ENCODE results near the gene TAS1R2.
"Not testable (repeated sequence)": the region's sequence is repeated elsewhere in the genome, so short reads cannot be mapped to it uniquely, and the experiment has no call there.

Gene TAS1R2

DNA sequence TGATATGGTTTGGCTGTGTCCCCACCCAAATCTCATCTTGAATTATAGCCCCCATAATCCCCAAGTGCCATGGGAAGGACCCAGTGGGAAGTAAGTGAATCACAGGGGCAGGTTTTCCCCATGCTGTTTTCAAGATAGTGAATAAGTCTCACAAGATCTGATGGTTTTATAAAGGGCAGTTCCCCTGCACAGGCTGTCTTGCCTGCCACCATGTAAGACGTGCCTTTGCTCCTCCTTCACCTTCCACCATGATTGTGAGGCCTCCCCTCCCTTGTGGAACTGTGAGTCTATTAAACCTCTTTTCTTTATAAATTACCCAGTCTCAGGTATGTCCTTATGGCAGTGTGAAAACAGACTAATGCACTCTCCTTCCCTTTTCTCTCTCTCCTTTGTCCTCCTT, 27.1 kb downstream of the TAS1R2 start:
- not testable (repeated sequence) for DNase-seq (ENCODE audit: low read depth); H3K4me3 ChIP-seq (ENCODE audit: low read depth, low read length)

DNA sequence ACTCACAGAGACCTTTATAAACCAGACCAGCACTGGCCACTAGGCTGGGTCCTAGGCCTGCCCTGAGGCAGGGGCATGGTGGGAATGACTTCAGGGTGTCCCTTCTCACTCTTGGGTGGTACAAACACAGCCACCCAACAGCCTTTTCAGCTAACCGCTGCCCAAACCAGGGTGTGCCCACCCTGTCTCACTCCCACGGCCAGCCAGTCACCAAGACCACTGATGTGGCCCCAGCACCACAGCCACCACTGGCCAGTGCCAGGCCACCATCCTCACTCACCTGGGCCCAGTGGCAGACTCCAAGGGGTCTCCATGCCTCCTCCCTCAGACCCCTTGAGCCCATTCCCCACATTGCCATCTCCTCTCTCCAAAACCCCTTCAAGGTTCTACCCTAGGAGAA, 27.8 kb downstream of the TAS1R2 start:
- no peak overlapping the region for H3K4me3 ChIP-seq (ENCODE audit: low read depth, low read length)
- no peak for DNase-seq (ENCODE audit: low read depth)

DNA sequence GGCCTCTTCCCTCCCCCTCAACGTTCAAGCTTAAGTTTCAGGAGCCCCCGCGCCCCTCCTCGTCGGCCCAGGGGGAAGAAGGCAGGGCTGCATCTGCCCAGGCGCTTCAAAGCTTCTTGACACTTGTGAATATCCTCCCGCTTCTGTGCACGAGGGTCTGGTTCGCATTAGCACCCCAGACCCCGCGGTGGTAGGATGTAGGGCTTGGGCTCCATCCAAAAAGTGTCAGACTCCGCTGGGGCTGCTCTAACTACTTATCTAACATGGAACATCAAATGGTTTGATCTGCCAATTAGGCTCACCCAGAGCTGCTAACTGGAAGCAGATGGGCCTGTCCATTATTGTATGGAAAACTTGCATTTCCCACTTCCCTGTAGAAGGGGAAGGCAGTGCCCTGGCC, 28.9 kb downstream of the TAS1R2 start:
- DNase-seq (ENCODE audit: low read depth), result no peak
- no peak overlapping the region for H3K4me3 ChIP-seq (ENCODE audit: low read depth, low read length)

DNA sequence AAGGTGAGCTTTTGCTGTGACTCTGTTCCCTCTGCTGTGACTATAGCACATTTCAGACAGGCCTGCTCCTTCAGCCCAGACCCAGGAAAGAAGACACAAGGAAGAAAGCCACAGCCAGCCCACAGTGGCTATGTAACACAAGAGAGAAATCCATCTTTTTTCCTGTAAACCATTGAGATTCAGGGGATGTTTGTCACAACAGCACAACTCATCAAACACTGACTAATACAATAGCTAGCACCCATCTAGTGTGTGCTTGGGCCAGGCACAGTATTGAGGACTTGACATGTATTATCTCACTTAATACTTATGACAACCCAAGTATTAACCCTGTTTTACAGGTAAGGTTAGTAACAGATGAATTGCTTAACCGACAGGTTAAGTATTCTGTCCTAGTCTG, 29.8 kb downstream of the TAS1R2 start:
- no peak overlapping the region for H3K4me3 ChIP-seq (ENCODE audit: low read depth, low read length)
- DNase-seq (ENCODE audit: low read depth), result no peak

DNA sequence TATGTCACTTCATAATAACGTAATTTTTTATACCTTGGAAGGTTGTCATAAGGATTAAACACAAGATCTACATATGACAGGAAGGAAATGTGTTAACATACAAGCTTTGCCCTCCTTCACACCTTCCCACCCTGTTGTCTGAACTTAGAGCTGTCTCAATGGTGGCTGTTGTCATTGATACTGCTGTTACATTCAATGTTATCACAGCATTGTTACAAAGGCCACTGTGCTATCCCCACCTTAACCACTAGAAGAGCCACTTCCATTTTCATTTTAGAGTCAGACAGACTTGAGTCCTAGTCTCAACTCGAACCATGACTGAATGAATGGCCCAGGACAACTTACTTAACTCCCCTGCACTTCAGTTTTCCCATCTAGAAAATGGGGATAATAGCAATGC, 31.2 kb downstream of the TAS1R2 start:
- DNase-seq (ENCODE audit: low read depth), result no peak
- no peak overlapping the region for H3K4me3 ChIP-seq (ENCODE audit: low read depth, low read length)

DNA sequence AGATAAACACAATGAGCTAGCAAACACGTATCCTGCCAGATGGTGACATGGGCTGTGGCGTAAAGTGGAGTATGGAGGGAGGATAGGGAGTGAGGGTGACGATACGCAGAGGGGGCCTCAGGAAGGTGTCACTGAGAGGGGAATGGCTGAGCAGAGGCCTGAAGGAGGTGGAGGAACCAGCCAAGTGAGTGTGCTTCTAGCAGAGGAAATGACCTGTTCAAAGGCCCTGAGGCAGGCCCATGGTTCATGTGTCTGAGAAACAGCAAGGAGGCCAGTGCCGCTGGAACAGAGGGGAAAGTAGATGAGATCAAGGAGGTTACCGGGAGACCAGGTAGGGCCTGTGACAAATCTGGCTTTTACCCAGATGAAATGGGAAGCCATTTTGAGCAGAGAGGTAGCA, 36.0 kb downstream of the TAS1R2 start:
- no peak for DNase-seq (ENCODE audit: low read depth)
- H3K4me3 ChIP-seq (ENCODE audit: low read depth, low read length), result no peak overlapping the region

DNA sequence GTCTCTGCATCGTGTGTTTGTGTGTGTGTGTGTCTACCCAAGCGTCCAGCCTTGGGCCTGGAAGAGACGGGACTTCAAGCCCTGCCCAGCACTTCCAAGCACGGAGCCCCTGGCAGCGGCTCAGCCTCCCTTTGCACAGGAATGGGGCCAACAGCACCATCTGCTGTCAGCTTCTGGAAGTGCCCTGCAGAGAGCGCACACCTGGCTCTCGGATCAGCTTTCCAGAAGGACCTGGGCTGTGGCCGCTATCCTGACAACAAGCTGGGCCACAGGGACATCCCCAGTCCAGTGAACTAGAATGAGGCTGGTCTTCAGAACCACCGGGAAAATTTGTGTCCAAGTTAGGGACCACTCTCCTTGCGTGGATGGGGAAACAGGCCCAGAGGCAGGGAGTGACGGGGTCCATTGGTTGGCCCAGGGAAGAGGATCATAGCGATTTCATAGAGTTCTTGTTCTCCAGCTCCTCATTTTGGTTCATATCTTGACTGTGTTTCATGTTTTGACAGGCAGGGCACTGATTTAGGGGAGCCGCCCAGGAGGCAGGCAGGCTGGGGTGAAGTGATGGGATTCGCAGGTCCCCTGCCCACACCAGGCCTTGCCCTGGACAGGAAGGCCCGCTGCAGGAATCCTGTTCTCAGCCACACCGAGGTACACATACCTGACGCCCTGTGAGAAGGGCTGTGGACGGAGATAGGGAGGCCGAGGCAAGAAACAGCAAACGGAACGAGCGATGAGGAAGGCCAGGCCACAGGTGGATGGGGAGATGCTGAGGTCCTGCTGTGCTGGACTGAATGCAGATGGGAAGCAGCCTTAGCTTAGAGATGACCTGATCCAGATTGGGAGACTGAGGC, 38.4 kb downstream of the TAS1R2 start:
- peak; percentile 12 for DNase-seq (ENCODE audit: low read depth)
- H3K4me3 ChIP-seq (ENCODE audit: low read depth, low read length), result no peak overlapping the region

DNA sequence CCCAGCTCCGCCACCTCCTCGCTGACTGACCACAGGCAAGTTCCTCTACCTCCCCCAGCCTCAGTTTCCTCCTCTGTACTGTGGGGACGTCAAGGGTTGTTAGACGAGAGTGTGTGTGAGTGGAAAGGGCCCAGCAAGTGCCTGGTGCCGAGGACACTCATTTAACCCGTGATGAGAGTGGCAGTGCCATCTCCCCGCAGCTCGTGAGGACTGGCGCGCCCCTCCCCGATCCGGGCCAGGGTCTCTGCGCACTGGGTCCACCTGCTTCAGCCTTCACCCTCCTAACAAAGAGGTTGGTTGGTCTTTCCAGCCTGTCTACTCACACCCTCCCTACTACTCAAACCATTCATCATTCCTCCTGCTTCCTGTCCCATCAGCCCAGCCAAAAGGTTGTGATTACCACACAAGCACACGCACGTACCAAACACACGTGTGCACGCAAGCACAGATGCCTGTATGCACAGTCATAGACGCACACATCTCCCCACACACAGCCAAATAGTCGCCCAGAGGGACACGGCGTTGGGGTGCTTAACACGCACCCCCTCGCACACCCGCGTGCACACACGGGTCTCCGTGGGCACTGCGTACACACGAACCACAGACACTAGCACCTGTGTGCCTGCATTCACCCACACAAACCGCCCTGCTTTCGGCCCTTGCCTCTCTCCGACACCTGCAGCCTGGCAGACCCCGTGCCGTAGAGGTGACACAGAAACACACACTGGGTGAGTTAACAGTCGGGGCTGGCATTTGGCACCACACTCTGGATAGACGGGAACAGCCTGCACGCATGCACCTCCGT, 39.3 kb downstream of the TAS1R2 start:
- H3K4me3 ChIP-seq (ENCODE audit: low read depth, low read length), result no peak overlapping the region
- no peak for DNase-seq (ENCODE audit: low read depth)

DNA sequence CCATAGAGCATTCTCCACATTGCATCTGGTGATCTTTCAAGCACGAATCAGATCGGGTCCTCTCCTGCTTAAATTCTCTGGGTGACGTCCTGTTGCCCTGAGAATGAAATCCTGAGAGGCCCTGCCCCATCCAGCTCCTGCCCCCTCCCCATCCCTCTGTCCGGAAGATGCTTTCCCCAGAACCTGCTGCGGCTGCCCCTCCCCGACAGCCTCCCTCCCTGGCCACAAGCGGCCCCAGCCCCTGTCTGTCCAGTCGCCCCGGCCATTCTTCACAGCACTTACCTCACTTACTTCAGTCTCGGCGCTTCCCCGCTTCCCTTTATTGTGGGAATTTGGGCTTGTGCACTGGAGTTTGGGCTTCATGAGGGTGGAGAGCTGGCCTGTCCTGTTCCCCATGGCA, 40.3 kb downstream of the TAS1R2 start:
- no peak overlapping the region for H3K4me3 ChIP-seq (ENCODE audit: low read depth, low read length)
- no peak for DNase-seq (ENCODE audit: low read depth)

DNA sequence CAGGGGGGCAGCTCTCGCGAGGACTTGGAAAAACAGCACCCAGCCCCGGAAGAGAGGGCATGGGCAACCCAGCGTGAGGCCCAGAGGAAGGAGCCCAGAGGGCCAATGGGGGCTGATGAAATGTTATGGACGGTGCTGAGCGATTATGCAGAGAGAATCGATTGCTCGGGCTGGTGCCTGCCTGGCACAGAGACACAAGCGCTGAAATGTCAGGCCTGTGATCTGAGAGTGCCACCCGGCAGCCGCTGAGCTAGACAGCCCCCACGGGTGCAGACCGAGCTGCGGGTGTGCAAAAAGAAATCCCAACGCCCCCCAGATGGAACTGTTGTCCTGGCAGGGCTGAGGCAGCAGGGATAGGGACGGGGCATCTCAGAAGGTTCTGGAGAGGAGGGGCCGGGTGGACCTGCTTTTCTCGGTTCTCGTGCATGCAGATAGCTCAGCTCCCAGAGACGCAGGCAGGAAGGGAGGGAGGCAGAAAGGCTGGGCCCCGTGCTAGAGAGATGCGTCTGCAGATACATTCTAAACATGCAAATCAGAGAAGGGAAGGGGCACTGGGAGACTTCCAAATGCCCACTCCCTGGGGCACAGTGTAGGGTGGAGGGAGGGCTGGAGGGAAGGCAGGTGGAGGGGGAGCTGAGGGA, 41.5 kb downstream of the TAS1R2 start:
- H3K4me3 ChIP-seq (ENCODE audit: low read depth, low read length), result no peak overlapping the region
- no peak for DNase-seq (ENCODE audit: low read depth)

DNA sequence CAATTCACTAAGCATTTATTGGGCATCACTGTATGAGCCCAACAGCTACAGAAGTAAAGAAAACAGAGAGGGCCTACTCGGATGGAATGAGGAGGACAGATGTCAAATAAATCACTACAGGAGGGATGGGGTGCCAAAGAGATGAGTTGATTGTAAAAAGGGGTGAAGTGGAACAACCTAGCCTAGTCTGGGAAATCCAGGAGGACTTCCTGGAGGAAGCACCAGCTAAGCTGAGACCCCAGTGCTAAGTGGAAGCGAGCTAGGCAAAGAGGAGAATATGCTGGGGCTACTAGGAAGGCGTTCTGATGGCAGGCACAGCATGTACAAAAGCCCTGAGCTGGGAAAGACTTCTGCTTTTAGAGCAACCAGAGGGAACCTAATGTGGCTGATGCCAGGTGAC, 42.1 kb downstream of the TAS1R2 start:
- no peak for DNase-seq (ENCODE audit: low read depth)
- no peak overlapping the region for H3K4me3 ChIP-seq (ENCODE audit: low read depth, low read length)

DNA sequence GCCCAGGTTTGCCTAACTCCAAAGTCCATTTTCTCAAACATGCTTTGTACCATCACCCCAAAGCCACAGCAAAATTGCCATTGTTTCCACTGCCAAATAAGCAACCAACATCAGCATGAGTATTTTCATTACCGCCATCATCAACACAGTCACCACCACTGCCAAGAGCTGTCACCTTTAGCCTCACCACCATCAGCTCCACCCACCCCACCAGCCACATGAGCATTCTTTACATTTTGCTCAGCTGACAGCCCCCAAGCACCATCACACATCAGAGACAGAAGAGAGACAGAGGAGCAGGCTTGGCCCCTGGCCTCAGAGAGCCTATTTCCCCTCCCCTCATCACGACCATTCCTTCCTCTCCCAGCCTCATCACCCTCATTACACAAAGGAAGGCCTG, 42.7 kb downstream of the TAS1R2 start:
- DNase-seq (ENCODE audit: low read depth), result no peak
- H3K4me3 ChIP-seq (ENCODE audit: low read depth, low read length), result no peak overlapping the region

DNA sequence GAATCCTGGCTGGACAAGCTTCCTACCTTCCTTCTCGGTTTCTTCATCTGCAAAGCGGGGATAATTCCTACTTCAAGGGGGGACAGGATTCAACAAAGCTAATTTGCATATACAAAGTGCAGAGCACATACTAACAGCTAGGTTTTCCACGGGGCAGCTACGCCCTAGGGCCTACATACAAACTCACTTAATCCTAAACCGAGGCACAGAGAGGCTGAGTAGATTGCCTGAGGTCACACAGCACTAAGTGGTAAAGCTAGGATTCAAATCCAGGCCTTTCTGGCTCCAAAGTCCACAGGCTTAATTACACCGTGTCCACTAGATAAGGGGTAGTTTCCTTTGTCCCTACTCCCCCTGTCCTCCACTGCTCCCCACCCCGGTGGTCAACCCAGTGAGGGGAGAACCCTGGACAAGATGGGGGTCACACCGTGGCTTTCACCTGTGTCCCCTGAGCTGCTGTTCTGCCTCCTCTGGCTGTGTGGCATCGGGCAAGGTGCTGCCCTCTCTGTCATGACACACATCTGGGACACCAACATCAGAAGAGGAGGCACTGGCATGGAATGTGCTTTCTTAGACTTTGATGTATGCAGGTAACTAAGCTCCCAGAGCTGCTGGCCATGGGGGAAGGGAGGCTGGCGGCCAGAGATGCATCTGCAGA, 44.5 kb downstream of the TAS1R2 start:
- no peak overlapping the region for H3K4me3 ChIP-seq (ENCODE audit: low read depth, low read length)
- DNase-seq (ENCODE audit: low read depth), result no peak

DNA sequence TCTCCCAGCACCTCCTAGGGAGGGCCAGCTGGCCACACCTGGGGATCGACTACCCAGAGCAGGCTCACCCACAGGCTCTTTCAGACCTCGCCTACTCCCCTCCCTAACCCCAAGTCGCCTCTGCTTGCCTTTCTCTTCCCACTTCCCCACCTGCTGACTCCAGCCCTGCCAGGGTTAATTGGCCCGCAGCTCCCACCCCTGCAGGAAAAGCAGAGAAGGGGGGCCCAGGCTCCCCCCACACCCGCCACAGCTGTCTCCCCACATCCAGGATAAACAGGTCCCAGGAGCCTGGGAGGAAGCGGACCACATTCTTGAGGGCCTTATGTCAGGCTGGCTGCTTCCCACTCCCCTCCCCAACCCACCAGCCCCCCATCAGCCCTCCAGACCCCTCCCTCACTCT, 45.0 kb downstream of the TAS1R2 start:
- peak; percentile 20 for DNase-seq (ENCODE audit: low read depth)
- no peak overlapping the region for H3K4me3 ChIP-seq (ENCODE audit: low read depth, low read length)

DNA sequence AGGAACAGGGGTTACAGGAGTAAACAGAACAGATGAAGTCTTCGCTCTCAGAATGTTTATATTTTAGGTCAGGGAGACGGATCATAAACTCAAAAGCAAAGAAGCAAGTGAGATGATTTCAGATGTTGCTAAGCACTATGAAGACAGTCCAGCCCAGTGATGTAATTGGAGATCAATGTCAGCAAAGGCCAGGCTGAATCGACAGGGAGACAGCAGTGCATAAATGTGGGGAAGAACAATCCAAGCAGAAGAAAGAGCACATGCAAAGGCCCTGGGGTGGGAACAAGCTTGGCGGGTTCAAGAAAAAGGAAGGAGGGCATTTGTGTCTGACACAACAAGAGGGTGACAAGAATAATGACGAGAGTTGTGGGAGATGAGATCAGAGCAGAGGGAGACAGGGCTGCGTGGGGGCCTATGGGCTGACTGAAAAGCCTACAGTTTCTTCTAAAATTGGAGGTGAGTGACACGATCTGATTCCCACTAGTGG, 47.0 kb downstream of the TAS1R2 start:
- no peak for DNase-seq (ENCODE audit: low read depth)
- H3K4me3 ChIP-seq (ENCODE audit: low read depth, low read length), result no peak overlapping the region

DNA sequence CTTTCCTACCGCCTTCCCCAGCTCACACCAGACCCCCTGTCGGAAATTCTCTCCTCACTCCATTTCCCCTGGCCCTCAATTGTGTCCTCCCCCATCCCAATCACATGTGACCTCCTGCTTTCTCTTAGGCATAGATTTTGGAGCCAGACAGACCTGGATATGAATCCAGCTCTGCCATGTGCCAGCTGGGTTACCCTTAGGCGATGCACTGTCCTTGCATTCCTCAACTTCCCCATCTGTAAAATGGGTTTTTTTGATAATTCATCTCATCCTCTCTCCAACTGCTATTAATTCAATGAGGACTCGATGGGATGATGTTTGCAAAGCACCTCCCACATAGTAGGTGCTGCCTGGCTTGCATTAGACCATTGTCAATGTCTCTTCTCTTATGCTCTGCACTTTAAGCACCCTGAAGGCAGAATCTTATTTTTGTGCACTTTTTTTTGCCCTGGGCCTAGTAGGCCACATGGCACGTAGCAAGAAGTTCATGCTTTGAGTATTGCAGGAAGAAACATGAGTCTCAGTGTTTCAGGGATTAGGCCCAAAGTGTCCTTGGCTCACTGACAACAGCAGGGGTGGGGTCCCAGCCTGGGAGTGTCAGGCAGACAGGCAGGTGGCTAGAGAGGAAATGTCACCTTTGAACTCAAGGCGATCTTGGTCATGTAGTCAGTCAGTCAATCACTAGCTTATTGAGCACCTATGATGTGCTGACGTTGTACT, 47.6 kb downstream of the TAS1R2 start:
- H3K4me3 ChIP-seq (ENCODE audit: low read depth, low read length), result no peak overlapping the region
- no peak for DNase-seq (ENCODE audit: low read depth)

DNA sequence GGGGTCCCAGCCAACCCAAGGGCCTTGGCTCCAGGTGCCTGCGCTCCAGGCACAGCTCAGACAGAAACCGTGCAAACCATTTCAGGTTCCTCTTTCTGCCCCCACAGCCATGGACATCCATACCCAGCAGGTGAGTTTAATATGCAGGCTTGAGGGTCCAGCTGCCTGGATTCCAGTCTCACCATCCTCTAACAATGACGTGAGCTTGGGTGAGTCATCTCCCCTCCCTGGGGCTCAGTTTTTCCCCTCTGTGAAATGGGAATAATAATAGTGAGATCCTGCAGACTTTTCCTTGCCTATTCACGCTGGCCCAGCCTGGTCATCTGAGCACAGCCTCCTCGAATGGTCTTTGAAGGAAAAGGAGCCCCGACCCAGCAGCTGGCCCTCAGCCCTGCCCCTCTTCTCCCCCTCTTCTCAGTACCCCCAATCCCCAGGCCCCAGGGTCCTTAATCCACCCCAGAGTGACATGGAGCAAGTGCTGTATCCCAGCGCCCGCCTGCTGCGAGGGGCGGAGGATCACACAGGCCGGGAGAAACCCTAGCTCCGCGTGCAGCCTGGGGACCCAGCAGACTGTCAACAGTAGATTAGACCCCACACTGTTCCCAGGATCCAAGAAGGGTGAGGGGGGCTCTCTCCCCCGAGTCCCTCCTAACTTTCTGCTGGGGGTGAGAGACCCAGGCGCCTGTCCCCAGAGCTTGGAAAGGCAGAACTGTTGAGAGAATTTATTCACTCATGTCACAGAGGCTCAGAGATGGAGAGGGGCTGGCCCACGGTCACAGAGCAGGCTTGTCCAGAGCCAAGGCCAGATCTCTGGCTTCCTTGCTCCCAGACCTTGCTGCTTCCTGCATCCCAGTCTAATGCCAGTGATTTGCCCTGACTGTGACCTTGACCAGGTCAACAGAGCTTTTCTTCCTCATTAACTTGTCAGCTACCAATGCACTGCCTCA, 49.2 kb downstream of the TAS1R2 start:
- DNase-seq (ENCODE audit: low read depth), result no peak
- no peak overlapping the region for H3K4me3 ChIP-seq (ENCODE audit: low read depth, low read length)

DNA sequence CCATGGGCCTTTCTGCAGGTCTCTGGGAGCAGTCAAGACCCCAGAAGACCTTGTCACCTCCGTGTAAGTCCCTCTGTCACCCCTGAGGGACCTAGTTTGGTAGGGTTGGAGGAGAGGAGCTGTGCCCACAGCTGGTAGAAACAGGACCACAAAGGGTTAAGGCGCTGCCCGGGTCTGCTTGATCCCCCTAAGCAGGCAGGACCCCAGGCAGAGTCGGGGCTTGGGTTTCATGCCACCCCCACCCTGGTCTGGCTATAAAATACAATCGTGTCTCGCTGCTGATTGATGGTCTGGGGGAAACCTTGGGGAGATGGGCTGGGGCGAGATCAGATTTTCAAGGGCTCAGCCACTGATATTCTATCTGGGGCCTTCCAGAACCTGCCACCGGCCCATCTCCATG, 50.9 kb downstream of the TAS1R2 start:
- no peak overlapping the region for H3K4me3 ChIP-seq (ENCODE audit: low read depth, low read length)
- no peak for DNase-seq (ENCODE audit: low read depth)

Measured in skeletal muscle cell (primary cell).